GM12878 (cell line): ENCODE measurements around the gene FNDC3A.
"Not testable (repeated sequence)": the region's sequence is repeated elsewhere in the genome, so short reads cannot be mapped to it uniquely, and the experiment has no call there.

Experiments
- CBX5 ChIP-seq: sonication (generic); IDR thresholded peaks from 2 replicates; pipeline ENCODE4 v1.6.1; 2016; ENCODE audit warnings: low read depth, moderate library complexity, mild to moderate bottlenecking, inconsistent platforms
- GABPA ChIP-seq: IDR thresholded peaks from 2 replicates; pipeline ENCODE4 v1.6.1; 2014; ENCODE audit warnings: antibody characterized with exemption, low read depth, mild to moderate bottlenecking, inconsistent platforms
- JUND ChIP-seq: IDR thresholded peaks from 2 replicates; pipeline ENCODE4 v1.6.1; 2012; ENCODE audit warnings: low read depth, mild to moderate bottlenecking, low read length, improper control_type of control experiment, moderate library complexity
- POLR2A ChIP-seq: IDR thresholded peaks from 2 replicates; pipeline ENCODE4 v1.6.1; 2011; ENCODE audit warnings: low read depth, mild to moderate bottlenecking, low read length
- POLR2AphosphoS5 ChIP-seq: IDR thresholded peaks from 2 replicates; pipeline ENCODE4 v1.6.1; 2011; ENCODE audit warnings: mild to moderate bottlenecking, low read length, inconsistent platforms
- SP1 ChIP-seq: IDR thresholded peaks from one replicate; pipeline ENCODE4 v1.6.1; 2011; ENCODE audit warnings: low read depth, low read length
- ZNF207 ChIP-seq: fragments of 450-650 bp; IDR thresholded peaks from 2 replicates; pipeline ENCODE4 v1.6.1; 2014; ENCODE audit warnings: antibody characterized with exemption, mild to moderate bottlenecking, borderline replicate concordance
- ZNF384 ChIP-seq: IDR thresholded peaks from 2 replicates; pipeline ENCODE4 v1.6.1; 2012; ENCODE audit warnings: low read depth, mild to moderate bottlenecking, low read length, improper control_type of control experiment, borderline replicate concordance
- TF ChIP-seq, protein P1 (sequence below): fragments of 450-650 bp; IDR thresholded peaks from 2 replicates; pipeline ENCODE4 v1.6.1; 2016; ENCODE audit warnings: mild to moderate bottlenecking, moderate library complexity, borderline replicate concordance
- TF ChIP-seq, protein P2 (sequence below): fragments of 450-650 bp; IDR thresholded peaks from 2 replicates; pipeline ENCODE4 v1.6.1; 2017; ENCODE audit warnings: mild to moderate bottlenecking
- TF ChIP-seq, protein P3 (sequence below): IDR thresholded peaks from 2 replicates; pipeline ENCODE4 v1.6.1; 2012; ENCODE audit warnings: low read length, inconsistent platforms
- TF ChIP-seq, protein P4 (sequence below), 3 experiments: IDR thresholded peaks in 2 of 3; conservative IDR thresholded peaks in 1 of 3; 2 replicates each; pipeline ENCODE4 v1.5.1; 2011; ENCODE audit warnings: low read depth in 3 of 3, low read length in 3 of 3, mild to moderate bottlenecking in 3 of 3, control low read depth in 2 of 3, moderate library complexity in 2 of 3, inconsistent platforms in 1 of 3, mixed read lengths in 1 of 3; ENCODE audit not compliant: control insufficient read depth in 2 of 3, insufficient read depth in 1 of 3; ENCODE audit errors: extremely low read depth in 1 of 3
- TF ChIP-seq, protein P5 (sequence below): IDR thresholded peaks from 2 replicates; pipeline ENCODE4 v1.6.1; 2011; ENCODE audit warnings: borderline replicate concordance, low read depth, mild to moderate bottlenecking, moderate library complexity, mixed read lengths, low read length; ENCODE audit not compliant: insufficient read depth; ENCODE audit errors: extremely low read length
- TF ChIP-seq, protein P6 (sequence below): fragments of 450-650 bp; IDR thresholded peaks from 2 replicates; pipeline ENCODE4 v1.6.1; 2017; ENCODE audit warnings: mild to moderate bottlenecking, moderate library complexity

DNA sequence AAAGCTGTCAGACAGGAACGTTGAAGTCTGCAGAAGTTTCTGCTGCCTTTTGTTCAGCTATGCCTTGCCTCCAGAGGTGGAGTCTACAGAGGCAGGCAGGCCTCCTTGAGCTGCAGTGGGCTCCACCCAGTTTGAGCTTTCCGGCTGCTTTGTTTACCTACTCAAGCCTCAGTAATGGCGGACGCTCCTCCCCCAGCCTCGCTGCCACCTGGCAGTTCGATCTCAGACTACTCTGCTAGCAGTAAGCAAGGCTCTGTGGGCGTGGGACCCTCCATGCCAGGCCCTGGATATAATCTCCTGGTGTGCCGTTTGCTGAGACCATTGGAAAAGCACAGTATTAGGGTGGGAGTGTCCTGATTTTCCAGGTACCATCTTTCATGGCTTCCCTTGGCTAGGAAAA lies 187.4 kb downstream of the FNDC3A start:
- TF ChIP-seq SP1, CBX5, GABPA, ZNF207, JUND, POLR2A, ZNF384, POLR2AphosphoS5: not testable (repeated sequence)
- TF ChIP-seq, protein P1, sequence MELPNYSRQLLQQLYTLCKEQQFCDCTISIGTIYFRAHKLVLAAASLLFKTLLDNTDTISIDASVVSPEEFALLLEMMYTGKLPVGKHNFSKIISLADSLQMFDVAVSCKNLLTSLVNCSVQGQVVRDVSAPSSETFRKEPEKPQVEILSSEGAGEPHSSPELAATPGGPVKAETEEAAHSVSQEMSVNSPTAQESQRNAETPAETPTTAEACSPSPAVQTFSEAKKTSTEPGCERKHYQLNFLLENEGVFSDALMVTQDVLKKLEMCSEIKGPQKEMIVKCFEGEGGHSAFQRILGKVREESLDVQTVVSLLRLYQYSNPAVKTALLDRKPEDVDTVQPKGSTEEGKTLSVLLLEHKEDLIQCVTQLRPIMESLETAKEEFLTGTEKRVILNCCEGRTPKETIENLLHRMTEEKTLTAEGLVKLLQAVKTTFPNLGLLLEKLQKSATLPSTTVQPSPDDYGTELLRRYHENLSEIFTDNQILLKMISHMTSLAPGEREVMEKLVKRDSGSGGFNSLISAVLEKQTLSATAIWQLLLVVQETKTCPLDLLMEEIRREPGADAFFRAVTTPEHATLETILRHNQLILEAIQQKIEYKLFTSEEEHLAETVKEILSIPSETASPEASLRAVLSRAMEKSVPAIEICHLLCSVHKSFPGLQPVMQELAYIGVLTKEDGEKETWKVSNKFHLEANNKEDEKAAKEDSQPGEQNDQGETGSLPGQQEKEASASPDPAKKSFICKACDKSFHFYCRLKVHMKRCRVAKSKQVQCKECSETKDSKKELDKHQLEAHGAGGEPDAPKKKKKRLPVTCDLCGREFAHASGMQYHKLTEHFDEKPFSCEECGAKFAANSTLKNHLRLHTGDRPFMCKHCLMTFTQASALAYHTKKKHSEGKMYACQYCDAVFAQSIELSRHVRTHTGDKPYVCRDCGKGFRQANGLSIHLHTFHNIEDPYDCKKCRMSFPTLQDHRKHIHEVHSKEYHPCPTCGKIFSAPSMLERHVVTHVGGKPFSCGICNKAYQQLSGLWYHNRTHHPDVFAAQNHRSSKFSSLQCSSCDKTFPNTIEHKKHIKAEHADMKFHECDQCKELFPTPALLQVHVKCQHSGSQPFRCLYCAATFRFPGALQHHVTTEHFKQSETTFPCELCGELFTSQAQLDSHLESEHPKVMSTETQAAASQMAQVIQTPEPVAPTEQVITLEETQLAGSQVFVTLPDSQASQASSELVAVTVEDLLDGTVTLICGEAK: not testable (repeated sequence)
- TF ChIP-seq, protein P2, sequence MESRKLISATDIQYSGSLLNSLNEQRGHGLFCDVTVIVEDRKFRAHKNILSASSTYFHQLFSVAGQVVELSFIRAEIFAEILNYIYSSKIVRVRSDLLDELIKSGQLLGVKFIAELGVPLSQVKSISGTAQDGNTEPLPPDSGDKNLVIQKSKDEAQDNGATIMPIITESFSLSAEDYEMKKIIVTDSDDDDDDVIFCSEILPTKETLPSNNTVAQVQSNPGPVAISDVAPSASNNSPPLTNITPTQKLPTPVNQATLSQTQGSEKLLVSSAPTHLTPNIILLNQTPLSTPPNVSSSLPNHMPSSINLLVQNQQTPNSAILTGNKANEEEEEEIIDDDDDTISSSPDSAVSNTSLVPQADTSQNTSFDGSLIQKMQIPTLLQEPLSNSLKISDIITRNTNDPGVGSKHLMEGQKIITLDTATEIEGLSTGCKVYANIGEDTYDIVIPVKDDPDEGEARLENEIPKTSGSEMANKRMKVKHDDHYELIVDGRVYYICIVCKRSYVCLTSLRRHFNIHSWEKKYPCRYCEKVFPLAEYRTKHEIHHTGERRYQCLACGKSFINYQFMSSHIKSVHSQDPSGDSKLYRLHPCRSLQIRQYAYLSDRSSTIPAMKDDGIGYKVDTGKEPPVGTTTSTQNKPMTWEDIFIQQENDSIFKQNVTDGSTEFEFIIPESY: not testable (repeated sequence)
- TF ChIP-seq, protein P3, sequence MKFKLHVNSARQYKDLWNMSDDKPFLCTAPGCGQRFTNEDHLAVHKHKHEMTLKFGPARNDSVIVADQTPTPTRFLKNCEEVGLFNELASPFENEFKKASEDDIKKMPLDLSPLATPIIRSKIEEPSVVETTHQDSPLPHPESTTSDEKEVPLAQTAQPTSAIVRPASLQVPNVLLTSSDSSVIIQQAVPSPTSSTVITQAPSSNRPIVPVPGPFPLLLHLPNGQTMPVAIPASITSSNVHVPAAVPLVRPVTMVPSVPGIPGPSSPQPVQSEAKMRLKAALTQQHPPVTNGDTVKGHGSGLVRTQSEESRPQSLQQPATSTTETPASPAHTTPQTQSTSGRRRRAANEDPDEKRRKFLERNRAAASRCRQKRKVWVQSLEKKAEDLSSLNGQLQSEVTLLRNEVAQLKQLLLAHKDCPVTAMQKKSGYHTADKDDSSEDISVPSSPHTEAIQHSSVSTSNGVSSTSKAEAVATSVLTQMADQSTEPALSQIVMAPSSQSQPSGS: not testable (repeated sequence)
- TF ChIP-seq, protein P4, sequence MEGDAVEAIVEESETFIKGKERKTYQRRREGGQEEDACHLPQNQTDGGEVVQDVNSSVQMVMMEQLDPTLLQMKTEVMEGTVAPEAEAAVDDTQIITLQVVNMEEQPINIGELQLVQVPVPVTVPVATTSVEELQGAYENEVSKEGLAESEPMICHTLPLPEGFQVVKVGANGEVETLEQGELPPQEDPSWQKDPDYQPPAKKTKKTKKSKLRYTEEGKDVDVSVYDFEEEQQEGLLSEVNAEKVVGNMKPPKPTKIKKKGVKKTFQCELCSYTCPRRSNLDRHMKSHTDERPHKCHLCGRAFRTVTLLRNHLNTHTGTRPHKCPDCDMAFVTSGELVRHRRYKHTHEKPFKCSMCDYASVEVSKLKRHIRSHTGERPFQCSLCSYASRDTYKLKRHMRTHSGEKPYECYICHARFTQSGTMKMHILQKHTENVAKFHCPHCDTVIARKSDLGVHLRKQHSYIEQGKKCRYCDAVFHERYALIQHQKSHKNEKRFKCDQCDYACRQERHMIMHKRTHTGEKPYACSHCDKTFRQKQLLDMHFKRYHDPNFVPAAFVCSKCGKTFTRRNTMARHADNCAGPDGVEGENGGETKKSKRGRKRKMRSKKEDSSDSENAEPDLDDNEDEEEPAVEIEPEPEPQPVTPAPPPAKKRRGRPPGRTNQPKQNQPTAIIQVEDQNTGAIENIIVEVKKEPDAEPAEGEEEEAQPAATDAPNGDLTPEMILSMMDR (IDR thresholded peaks at IDR 0.05 in 2 of 3, conservative IDR thresholded peaks at IDR 0.05 in 1 of 3; ENCODE audit: control insufficient read depth in 2 of 3, extremely low read depth in 1 of 3, insufficient read depth in 1 of 3, low read depth in 3 of 3, low read length in 3 of 3): not testable (repeated sequence)
- TF ChIP-seq, protein P5, sequence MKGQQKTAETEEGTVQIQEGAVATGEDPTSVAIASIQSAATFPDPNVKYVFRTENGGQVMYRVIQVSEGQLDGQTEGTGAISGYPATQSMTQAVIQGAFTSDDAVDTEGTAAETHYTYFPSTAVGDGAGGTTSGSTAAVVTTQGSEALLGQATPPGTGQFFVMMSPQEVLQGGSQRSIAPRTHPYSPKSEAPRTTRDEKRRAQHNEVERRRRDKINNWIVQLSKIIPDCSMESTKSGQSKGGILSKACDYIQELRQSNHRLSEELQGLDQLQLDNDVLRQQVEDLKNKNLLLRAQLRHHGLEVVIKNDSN: not testable (repeated sequence)
- TF ChIP-seq, protein P6, sequence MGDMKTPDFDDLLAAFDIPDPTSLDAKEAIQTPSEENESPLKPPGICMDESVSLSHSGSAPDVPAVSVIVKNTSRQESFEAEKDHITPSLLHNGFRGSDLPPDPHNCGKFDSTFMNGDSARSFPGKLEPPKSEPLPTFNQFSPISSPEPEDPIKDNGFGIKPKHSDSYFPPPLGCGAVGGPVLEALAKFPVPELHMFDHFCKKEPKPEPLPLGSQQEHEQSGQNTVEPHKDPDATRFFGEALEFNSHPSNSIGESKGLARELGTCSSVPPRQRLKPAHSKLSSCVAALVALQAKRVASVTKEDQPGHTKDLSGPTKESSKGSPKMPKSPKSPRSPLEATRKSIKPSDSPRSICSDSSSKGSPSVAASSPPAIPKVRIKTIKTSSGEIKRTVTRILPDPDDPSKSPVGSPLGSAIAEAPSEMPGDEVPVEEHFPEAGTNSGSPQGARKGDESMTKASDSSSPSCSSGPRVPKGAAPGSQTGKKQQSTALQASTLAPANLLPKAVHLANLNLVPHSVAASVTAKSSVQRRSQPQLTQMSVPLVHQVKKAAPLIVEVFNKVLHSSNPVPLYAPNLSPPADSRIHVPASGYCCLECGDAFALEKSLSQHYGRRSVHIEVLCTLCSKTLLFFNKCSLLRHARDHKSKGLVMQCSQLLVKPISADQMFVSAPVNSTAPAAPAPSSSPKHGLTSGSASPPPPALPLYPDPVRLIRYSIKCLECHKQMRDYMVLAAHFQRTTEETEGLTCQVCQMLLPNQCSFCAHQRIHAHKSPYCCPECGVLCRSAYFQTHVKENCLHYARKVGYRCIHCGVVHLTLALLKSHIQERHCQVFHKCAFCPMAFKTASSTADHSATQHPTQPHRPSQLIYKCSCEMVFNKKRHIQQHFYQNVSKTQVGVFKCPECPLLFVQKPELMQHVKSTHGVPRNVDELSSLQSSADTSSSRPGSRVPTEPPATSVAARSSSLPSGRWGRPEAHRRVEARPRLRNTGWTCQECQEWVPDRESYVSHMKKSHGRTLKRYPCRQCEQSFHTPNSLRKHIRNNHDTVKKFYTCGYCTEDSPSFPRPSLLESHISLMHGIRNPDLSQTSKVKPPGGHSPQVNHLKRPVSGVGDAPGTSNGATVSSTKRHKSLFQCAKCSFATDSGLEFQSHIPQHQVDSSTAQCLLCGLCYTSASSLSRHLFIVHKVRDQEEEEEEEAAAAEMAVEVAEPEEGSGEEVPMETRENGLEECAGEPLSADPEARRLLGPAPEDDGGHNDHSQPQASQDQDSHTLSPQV: not testable (repeated sequence)
